HTR-8/SVneo (cell line): ENCODE measurements around the gene OGT.
A peak's percentile ranks its signal among the peaks of the same experiment; 100 is the strongest.
"Not testable (repeated sequence)": the region's sequence is repeated elsewhere in the genome, so short reads cannot be mapped to it uniquely, and the experiment has no call there.

ENCODE experiments used
- DNase-seq: peaks from one replicate; pipeline ENCODE4 v3.0.0; 2011; ENCODE audit warnings: low spot score, mixed read lengths; ENCODE audit not compliant: insufficient read length
- FAIRE-seq: peaks from 2 replicates; lab custom pipeline; 2011; peaks lifted over from hg19 to GRCh38; lab: Jason Lieb, UNC

The OGT gene

DNA sequence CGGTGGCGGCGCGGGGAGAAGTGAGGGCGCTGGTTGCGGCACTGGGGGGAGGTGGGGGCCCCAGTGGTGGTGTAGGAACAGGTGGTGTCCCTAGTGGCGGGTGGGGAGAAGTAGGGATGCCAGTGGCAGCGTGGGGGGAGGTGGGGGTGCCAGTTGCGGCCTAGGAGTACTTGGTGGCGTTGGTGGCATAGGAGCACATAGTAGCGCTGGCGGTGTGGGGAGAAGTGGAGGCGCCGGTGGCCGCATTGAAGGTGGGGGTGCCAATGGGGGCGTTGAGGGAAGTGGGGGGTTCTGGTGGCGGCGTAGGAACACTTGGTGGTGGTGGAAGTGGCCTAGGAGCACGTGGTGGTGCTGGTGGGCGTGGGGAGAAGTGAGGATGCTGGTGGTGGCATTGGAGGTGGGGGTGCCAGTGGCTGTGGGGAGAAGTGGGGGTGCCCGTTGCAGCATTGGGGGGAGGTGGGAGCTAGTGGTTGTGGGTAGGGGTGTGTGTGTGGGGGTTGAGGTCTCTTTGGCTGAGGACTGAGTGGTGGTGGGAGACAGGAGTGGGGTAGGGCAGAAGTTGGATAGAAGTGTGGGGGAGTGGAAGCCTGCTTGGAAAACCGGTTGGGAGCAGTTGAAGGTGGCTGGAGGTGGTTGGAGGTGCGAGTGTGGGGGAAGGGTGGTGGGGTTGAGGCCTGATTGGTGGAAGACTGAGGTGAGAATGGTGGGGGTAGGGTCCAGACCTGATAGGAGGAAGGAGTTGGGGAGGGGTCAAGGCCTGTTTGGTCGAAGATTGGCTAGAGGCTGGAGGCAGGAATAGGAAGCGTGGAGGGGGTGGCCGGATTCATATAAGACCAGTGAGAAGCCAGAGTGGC lies 46.5 kb downstream of the OGT start:
- peak; percentile 38 for FAIRE-seq

DNA sequence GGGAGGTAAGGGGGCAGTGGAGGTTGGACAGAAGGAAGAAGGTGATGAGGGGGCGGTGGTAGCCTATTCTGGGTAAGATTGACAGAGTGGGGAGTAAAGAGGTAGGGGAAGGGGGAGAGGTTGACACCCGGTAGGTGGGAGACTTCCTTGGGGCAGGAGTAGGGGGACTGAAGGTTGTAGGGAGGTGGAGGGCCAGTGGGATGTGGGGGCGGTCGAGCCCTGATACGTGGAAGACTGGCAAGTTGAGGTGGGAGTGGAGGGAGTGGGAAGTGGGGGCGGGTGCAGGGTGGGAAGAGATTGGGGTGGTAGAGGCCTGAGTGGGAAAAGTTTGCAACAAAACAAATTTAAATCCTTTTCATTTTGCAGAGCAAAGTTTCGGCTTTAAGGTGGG lies 47.1 kb downstream of the OGT start:
- no peak for DNase-seq
- no peak for FAIRE-seq

More for the DNA sequence above, 46.5 kb downstream of the OGT start:
- no peak for DNase-seq

DNA sequence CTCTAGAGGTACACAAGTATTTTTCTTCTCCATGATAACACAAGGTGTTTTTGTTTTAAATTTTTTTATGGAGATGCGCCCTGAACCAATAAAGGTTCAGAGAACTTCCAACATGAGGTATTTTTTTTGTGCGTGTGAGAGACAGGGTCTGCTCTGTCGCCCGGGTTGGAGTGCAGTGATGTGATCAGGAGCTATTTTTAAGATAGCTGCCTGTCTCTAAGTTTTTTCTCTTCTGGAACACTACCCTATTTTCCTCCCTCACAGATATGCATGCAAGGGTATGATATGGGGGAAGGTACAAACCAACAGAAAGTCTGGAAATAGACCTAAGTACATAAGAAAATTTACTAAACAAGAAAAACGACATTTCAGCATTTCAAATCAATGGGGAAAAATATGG lies 48.3 kb downstream of the OGT start:
- FAIRE-seq: no peak

DNA sequence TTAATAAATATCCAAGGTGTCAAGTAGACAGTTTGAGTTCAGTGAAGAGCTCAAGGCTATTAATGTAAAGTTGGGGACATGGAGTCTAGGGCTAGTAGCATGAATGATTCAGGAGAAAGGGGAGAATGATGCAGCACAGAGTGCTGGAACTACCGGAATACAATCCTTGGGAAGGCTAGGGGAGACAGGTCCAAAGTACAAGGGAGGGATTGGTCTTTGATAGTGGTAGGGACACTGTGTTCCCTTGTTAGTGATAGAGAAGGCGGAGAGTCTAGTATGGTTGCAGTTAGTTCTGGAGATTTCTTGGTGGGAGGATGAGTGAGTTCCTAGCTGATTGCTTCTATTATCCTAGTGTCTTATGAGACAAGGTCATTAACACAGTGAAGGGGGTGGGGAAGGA lies 54.0 kb downstream of the OGT start:
- DNase-seq: no peak
- no peak for FAIRE-seq

More for the DNA sequence above, 48.3 kb downstream of the OGT start:
- DNase-seq: no peak

DNA sequence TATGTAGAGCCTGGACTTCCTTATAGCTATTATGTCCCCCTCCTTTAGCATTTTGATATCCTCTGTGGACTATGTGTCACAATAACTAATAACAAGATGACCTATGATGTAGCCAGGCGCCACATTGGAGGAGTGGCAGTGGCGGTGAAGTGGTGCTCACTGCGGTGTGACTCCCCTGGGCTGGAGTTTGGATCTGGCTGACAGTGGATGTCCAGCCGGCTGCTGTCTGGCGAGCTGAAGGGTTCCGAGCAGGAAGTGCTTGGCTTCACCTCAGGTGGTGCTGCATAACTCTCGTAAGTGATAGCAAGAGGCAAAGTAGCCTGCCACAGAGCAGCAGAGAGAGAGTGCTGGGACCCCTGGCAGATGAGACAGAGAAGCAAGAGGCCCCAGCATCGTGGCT lies 60.3 kb downstream of the OGT start:
- not testable (repeated sequence) for DNase-seq
- peak; percentile 91 for FAIRE-seq

DNA sequence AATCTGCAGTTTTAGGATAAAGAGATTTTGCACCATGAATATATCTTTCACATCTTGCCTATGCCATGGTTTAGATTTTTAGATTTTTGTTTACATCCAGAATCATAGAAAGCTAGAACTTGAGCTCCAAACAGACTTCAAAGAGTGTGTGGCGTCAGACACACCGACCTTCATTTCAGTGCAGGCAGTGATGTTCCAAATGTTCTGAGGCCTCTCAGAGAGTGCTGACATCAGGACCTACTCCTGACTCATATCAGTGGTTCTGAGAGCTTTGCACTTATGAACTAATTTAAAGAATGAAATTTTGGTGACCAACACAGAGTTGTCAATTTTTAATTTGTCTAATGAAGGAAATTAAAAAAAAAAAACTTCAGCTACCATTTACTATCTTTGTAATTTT lies 67.1 kb downstream of the OGT start:
- no peak for DNase-seq
- no peak for FAIRE-seq

DNA sequence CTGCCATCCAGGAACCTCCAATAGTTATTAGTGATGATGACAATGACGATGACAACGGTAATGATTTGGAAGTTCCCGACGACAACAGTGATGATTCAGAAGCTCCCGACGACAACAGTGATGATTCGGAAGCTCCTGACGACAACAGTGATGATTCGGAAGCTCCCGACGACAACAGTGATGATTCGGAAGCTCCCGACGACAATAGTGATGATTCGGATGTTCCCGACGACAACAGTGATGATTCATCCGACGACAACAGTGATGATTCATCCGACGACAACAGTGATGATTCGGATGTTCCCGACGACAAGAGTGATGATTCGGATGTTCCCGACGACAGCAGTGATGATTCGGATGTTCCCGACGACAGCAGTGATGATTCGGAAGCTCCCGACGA lies 70.7 kb downstream of the OGT start:
- FAIRE-seq (peak; percentile 98), DNase-seq (no peak)

DNA sequence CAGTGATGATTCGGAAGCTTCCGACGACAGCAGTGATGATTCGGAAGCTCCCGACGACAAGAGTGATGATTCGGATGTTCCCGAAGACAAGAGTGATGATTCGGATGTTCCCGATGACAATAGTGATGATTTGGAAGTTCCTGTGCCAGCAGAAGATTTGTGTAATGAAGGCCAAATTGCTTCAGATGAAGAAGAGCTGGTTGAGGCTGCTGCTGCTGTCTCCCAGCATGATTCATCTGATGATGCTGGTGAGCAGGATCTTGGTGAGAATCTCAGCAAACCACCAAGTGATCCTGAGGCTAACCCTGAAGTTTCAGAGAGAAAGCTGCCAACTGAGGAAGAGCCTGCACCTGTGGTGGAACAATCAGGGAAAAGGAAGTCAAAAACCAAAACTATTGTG lies 71.2 kb downstream of the OGT start:
- FAIRE-seq: peak; percentile 26
- peak; percentile 40 for DNase-seq

DNA sequence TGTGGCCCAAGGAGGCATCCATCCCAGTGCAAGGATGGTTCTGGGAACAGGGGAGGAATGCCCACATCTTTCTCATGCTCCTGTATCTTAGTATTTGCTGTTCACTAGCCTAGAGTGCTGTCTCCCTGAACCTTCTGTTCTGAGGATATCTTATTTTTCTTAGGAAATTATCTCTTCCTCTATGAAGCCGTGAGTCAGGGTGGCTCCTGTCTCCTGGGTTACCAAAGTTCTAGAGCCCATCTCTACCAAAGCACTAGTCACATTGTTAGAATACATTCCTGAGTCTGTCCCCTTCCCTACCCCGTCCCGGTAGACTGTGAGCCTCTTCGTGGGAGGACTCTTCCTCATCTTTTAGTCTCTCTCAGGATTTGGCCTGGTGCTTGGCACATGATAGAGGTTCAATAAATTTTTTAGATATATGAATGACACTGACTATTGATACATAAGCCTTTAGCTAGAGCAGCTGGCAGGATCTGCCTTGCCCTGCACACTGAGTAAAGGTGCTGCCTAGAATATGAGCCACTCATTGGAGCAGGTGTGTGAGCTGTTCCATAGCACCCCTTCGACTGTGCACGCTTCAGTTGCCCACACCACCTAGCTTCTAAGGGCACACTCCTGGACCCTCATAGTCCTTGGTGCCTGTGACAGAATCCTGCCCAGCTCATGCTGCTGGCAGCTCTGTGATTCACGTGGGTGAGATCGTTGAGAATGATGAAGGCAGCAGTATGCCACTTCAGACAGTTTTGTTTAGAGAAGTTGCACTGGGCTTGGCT lies 72.1 kb downstream of the OGT start:
- FAIRE-seq: peak; percentile 60

DNA sequence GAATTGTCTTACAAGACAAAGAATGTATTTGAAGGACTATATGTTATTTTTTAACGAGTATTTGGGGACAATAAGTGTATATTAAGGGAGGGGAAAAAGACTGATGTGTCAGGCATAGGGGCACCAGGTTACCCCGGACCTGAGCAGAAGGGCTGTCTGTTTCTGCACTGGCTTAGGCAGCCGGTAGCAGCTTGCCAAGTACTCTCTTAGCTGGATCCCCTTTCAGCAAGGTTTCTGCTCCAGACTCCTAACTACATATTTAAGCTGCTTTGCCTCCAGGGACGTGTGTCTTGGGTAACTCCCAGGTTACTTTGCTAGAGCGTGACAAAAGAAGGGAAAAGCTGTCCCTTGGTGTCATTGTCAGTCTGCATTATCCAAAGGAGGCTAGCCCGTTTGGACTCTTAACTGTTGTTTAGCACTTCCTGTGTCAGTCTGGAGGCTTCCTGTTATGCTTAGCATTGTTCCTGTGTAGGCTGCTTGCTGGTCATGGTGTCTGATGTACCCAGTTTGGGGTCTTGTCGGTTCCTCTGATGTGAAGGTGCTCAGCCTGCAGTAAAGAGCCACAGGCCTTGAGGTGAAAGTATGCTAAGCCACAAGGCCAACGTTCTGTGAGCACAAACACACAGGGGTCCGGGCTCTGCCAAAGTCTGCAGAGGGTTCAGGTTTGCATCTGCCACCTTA lies 73.8 kb downstream of the OGT start:
- no peak for DNase-seq
- FAIRE-seq: no peak

More for the DNA sequence above, 72.1 kb downstream of the OGT start:
- no peak for DNase-seq

DNA sequence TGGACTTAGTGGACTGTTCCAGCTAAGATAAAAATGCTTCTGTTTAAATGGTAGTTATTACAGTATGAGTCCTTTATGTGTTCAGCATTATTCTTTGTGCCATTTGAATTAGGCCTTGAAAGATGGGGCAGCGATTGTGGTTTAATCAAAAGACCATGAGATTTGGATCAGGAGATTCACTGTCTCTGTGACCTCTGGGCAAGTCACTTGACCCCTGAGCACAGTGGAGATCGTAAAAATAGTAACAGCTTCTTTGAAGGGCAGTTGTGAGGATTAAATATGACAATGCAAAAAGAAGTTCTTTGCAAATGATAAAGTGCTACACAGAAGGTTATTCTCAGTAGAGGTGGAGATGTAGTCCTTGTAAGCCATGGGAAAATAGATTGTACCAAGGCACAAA lies 74.6 kb downstream of the OGT start:
- no peak for DNase-seq
- FAIRE-seq: no peak

DNA sequence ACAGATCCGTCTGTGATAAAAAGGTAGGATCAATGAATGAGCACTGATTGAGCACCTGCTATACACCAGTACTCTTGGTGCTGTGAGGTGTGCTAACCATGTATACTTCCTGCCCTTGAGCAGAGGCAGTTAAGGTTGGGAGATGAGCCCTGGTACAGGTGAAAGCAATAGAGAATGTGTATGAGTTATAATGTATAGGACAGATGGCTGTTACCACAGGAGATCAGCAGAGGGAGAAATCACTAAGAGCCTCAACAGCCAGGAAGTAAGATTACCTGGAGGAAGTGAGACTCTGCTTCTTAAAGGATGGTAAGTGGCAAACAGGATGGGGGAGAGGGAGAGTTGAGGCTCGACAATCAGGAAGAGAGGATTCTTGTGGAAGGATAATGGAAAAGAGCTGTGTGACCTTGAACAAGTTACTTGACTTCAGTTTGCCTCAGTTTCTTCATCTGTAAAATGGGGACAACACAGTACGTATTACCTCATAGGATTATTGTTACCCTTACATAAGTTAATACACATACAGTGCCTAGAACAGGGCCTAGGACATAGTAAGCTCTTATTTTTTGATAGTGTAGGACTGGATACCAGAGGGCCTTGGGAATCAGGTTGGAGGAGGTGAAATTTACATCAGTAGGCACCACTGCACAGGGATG lies 76.3 kb downstream of the OGT start:
- no peak for DNase-seq
- FAIRE-seq: peak; percentile 26

DNA sequence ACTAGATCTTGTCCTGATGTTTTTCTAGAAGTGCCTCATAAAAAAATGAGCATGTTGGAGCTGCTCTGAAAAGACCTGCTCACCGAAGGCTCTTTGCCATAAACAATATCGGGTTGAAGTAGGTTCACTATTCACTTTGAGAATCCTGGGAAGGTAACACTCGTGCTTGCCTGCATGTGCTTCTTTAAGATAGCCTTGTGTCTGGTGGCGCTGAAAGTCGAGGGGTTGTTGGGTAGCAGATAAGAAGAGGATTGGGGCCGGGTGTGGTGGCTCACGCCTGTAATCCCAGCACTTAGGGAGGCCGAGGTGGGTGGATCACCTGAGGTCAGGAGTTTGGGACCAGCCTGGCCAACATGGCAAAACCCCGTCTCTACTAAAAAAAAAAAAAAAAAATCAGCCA lies 78.8 kb downstream of the OGT start:
- not testable (repeated sequence) for DNase-seq, FAIRE-seq

DNA sequence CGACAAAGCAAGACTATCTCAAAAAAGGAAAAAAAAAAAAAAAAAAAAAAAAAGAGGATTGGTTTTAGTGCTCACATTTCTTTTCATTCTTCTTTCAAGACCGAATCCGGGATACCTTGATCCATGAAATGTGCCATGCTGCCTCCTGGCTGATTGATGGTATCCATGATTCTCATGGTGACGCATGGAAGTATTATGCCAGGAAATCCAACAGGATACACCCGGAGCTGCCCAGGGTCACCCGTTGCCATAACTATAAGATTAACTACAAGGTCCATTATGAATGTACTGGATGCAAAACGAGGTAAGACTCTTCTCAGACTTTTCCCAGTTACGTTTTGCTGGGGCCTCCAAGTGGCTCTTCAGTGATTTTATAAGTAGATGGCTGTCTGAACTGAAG lies 79.4 kb downstream of the OGT start:
- no peak for FAIRE-seq
- no peak for DNase-seq

DNA sequence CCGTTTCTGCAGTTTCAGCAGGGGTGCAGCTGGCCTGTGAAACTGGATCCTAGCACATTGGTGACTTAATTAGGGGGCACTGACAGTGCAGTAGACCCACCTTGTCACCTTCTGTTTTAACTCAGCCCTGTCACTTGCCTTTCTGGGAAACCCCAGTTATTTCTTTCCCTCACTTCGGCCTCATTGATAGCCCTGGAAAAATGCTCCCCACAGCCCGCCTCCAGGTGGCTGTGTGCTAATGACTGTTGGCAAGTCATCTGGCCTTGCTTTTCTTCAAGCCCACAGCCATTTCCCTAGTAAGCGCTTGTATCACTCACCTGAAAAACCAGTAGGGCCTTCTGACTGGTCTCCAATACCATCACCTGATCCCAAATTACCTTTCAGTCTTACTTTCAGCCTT lies 82.2 kb downstream of the OGT start:
- FAIRE-seq (no peak), DNase-seq (no peak)

DNA sequence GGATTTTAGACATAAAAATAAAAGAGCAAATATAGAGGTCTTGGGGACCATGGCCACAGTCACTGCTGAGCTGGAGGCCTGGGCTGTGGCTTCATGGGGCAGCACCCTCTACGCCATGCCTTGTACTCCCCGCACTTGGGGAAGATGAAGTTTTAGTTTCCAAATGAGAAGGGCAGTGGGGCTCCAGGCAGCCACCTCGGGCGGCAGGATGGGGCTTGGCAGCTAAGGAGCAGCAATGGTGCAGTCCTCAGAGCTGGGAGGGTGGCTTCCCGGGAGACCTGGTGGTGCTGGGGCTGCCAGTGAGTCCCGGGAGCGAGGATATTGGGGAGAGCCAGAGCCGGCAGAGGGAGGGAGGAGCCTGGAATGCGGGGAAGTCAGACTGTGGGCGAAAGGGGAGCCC lies 83.0 kb downstream of the OGT start:
- DNase-seq: no peak
- no peak for FAIRE-seq

DNA sequence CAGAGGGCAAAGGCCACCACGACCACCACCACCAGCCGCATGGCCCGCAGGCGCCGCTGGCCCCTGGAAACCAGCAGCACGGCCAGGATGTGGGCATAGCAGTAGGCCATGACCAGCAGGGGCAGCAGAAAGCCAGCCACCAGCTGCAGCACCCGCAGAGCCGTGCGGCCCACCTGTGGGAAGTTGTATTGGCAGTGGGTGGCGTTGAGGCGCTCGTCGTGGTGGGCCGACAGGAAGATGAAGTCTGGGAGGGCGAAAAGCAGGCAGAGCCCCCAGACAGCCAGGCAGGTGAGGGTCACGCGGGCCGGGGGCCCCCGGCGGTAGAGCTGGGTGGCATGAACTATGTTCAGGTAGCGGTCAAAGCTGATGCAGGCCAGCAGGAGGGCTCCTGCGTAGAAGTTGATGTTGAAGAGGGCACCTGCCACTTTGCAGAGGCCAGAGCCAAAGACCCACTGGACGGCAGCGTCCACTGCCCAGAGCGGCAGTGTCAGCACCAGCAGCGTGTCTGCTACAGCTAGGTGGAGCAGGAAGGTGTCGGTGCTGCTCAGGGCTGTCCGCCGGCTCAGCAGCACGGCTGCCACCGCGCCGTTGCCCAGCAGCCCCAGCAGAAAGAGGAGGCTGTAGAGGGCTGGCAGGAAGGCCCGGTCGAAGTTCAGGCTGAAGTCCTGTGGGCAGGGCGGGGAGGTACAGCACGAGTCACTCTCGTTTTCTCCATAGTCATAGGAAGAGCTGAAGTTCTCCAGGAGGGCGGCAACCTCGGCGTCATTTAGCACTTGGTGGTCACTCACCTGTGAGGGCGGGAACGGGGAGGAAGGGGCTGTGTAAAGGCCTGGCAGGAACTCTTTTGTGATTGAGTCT lies 84.0 kb downstream of the OGT start:
- FAIRE-seq: peak; percentile 20
- no peak for DNase-seq

DNA sequence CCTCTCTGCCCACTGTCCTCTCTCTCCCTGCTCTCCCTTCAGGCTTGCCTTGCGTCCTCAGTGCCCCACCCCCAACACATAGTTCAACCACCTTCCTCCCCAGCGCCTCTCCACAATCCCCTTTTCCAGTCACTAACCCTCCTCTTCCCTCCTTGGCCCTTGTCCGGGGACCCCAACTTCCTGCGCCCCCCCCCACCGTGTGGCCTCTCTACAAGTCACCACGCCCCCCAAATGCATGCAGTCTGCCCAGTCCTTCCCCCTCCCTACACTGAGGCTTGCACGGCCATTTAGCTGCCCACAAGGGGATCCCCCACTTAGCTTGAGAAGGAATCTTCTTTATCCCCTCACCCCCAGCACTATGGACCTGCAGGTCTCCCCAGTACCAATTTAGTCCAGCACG lies 84.8 kb downstream of the OGT start:
- FAIRE-seq (no peak), DNase-seq (no peak)

DNA sequence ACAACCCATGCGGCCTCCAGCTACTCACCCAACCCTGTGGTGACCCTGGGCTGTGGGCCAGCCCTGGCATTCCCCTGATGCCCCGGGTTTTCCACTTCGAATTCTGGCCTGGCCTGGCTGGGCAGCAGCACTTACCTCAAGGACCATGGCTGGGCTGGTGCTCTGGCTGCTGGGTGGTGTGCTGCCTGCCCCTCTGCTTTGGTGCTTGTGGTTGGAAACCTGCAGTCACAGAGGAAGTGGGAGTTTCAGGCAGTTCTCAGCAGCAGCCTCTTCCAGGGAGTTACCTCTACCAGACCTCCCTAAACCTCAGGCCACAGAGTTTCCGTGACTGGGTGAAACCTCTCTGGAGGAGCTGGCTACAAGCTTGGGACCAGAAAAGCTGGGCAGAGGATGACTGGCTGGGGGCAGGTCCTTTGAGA lies 85.4 kb downstream of the OGT start, which contains the start of gene CXCR3:
TSS of gene CXCR3 (minus strand) at position 209 of the 419 bp plus-strand sequence. CDS start at position 147, 62 bp downstream.
- FAIRE-seq: no peak
- no peak for DNase-seq
